Stimulated activated CD8-positive, alpha-beta memory T cell treated with anti-CD3 and anti-CD28 coated beads, Interleukin-2, amount 100 ng/mL, for 48 hours (primary cell): ENCODE data around the gene FAM222A.

ENCODE experiments used
- DNase-seq, 2 donors: peaks; one replicate each; pipeline ENCODE4 v3.0.0-alpha.2; 2020; ENCODE audit warnings: low read depth in 2 of 2

The FAM222A gene

DNA sequence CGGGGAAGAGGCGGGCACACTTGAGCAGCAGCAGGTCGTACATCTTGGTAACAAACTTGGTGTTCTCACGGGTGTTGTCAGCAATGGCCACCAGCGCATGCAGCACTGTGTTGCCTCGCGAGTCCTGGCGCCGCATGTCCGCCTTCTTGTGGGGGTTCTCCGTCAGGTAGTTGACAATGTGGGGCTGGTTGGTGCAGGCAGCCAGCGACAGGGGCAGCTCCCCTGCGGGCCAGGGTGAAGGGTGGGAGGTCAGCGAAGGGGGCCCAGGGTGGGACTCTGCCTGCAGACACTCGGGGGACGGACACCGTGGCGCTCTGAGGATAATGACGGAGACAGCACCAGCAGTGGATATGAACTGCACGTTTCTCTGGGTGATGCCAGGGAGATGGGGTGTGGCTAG, 85.1 kb downstream of the FAM222A start:
- no peak for DNase-seq

GRCh38 chr12:109800536-109800935, 86.9 kb downstream of the FAM222A start:
- no peak for DNase-seq

GRCh38 chr12:109802828-109803227, 89.2 kb downstream of the FAM222A start:
- no peak for DNase-seq

GRCh38 chr12:109803678-109804077, 90.1 kb downstream of the FAM222A start:
- DNase-seq: no peak

GRCh38 chr12:109804820-109805761, 91.5 kb downstream of the FAM222A start:
- DNase-seq: peak; percentile 35 to 51

DNA sequence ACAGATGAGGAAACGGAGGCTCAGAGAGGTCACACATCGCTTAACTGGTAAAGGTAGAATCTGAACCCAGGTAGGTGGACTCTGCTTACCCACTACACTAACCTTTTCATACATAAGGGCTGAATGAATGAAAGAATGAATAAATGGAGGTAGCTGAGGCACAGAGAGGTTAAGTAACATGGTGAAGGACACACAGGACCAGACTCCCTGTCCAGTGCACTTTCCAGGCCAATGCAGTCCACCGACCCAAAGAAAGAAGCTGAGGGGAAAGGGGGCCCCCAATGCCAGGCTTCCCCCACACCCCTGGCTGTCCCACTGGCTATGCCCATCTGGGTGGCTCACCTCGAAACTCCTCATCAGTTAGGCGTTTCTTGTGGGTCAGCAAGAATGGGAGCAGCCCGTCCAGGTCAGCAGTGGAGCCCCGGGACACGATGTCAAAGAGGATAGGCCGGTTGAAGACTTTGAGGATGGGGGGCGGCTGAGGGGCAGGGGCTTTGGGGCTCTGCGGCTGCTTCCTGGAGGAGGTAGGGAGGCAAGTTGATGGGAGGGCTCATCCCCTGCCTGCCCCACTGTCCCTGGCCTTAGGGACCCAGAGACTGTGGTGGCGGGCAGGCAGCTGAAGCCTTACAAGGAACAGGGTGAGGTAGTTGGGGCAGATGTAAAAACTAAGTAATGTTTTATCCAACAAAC, 94.5 kb downstream of the FAM222A start:
- DNase-seq: no peak

GRCh38 chr12:109808876-109809646, 95.4 kb downstream of the FAM222A start:
- no peak for DNase-seq

DNA sequence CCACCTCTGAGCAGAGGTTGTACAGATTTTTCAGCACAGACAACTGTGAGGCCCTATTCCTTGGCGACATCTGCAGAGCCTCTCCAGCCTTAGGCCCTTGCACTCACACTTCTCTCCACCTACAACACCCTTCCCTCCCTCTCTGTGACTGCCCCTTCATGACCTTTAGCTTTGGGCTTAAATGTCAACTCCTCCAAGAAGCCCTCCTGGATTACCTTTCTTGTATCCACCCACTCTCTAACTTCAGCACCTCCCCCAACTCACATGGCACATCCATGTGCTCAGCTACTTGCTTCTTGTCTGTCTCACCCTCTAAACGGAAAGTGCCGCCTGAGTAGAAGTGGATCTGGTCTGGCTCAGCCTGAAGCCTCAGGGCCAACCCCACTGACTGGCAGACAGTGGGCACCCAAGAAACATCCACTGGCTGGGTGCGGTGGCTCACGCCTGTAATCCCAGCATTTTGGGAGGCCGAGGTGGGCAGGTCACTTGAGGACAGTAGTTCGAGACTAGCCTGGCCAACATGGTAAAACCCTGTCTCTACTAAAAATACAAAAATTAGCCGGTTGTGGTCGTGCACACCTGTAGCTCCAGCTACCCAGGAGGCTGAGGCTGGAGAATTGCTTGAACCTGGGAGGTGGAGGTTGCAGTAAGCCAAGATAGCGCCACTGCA, 97.5 kb downstream of the FAM222A start:
- DNase-seq: no peak

GRCh38 chr12:109811624-109811995, 98.0 kb downstream of the FAM222A start:
- DNase-seq: no peak

DNA sequence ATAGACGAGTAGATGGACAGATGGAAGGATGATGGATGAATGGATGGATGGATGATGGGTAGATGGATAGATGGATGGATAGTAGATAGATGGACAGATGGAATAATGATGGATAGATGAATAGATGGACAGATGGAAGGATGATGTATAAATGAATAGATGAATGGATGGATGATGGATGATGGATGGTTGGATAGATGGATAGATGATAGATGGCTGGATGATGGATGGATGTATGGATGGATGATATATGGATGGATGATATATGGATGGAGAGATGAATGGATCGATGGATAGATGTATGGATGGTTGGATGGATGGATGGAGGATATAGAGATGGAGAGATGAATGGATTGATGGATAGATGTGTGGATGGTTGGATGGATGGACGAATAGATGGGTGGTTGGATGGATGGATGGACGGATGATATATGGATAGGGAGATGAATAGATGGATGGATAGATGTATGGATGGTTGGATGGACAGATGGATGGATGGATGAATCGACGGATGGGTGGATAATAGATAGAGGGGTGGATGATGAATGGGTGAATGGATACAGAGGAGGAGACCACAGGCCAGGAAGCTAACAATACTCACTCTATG, 100.3 kb downstream of the FAM222A start:
- no peak for DNase-seq

GRCh38 chr12:109814600-109815150, 101.0 kb downstream of the FAM222A start:
- DNase-seq: no peak

GRCh38 chr12:109815225-109815624, 101.6 kb downstream of the FAM222A start:
- DNase-seq: no peak

DNA sequence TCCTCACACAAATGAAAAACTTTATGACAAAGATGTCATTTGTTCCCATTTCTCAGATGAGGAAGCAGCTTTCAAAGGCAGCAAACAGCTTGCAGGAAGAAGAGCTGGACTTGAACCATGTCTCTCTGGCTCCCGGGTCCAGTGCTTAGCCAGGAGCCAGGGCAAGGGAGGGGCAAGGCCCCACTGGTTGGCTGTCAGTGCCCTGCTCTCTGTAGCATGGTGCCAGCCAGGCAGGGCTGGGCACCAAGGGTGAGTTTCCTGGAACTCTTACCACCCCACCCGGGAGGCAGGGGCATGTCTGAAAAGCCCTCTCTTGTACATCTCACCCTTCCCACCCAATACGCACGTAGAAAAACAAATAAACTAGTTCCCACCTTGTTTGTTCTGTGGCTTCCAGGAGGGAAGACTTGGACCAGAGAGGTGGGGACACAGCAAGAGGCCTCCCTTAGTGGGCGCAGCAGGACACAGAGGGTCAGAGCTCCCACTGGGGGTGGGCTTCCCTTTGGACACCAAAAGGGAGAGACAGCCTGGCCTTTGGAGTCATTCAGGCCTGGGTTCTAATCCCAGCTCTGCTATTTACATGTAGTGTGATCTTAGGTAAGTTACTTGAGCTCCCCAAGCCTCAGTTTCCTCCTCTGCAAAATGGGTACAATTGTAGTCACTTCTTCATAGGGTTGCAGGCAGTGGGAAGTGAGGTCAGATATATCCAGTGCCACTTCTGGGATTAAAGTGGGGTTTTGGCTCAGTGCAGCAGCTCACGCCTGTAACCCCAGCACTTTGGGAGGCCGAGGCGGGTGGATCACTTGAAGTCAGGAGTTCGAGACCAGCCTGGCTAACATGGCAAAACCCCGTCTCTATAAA, 102.4 kb downstream of the FAM222A start:
- no peak for DNase-seq

GRCh38 chr12:109816870-109817269, 103.2 kb downstream of the FAM222A start:
- DNase-seq: no peak

DNA sequence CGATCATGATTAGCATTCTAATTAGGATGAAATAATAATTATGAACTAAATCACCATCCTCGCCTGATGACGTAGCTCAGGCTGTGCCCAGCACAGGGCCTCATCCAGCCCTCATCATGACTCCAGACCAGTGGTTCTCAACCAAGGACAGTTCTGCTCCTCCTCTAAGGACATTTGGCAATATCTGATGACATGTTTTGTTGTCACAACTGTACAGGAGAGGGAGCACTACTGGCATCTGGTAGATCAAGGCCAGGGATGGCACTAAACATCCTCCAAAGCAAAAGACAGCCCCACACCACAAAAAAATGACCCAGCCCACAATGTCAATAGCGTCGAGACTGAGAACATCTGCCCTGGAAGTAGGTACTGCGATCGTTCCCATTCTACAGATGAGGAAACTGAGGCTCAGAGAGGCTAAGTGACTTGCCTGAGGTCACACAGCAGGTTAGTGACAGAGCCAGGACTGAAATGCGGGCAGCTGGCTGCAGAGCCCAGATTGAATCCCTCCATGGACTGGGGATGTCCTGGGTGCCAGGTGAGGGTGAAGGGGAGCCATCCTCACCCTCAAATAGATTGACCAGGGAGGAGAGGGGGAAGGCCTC, 104.1 kb downstream of the FAM222A start:
- DNase-seq: no peak

GRCh38 chr12:109818253-109818652, 104.6 kb downstream of the FAM222A start:
- DNase-seq: no peak

DNA sequence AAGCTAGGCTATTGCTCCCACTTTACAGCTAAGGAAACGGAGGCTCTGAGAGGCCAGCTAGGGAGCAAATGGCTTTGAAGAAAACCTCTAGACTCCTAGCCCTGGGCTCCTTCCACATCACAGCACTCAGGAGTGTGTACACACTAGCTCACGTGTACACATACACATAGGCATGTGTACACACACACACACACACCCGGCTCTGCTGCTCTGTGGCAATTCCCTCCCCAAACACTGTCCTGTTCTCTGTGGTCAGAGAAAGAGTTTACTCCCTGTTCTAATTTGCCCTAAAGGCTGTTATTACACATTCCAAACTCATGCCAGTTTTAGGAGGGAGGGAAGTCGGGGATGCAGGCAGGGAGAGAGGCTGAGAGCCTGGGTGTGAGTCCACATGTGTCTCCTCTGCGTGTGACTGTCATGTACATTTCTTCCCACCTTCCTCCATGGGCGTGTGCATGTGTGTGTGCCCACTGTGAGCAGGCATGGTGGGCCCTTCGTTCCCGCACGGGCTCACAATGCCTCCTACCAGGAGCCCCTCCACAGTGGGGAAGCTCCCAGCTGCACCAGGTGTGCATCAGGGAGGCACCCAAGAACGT, 105.4 kb downstream of the FAM222A start:
- DNase-seq: no peak
